Breast epithelium (tissue), 4 donors: ENCODE data around the gene B3GAT3. TPM values are rescaled to one million over a fixed set of nuclear protein-coding genes. Genes with fewer than 3 reads are reported as not detected.

Experiments used
- DNase-seq, 2 donors: peaks; one replicate each; pipeline ENCODE4 v3.0.0-alpha.2; 2019; ENCODE audit warnings: low spot score in 2 of 2
- H3K27ac ChIP-seq, 2 donors: fragments of 200-600 bp; sonication (generic) in 1 of 2; one replicate each; pipeline ENCODE4 v1.5.1; 2016 to 2019; ENCODE audit warnings: mild to moderate bottlenecking in 1 of 2
- H3K27me3 ChIP-seq, 2 donors: fragments of 200-600 bp; sonication (generic) in 1 of 2; one replicate each; pipeline versions ENCODE4 v1.5.1 to v1.6.0; 2017 to 2019; ENCODE audit warnings: control low read depth in 1 of 2, mild to moderate bottlenecking in 1 of 2
- H3K36me3 ChIP-seq: fragments of 200-600 bp; one replicate; pipeline ENCODE4 v1.5.1; 2019
- H3K4me1 ChIP-seq, 2 donors: fragments of 200-600 bp; sonication (generic); one replicate each; pipeline ENCODE4 v1.5.1; 2016 to 2019; ENCODE audit warnings: control low read depth in 1 of 2
- H3K4me3 ChIP-seq, 3 donors: fragments of 200-600 bp; sonication (generic); 1 replicate in 2 of 3; 2 replicates in 1 of 3; pipeline ENCODE4 v1.5.1; 2016 to 2019; ENCODE audit warnings: mild to moderate bottlenecking in 3 of 3, moderate library complexity in 2 of 3
- H3K9me3 ChIP-seq, 2 donors: fragments of 200-600 bp; sonication (generic) in 1 of 2; one replicate each; pipeline ENCODE4 v1.5.1; 2016 to 2019; ENCODE audit warnings: control low read depth in 1 of 2
- POLR2A ChIP-seq: fragments of 450-650 bp; IDR thresholded peaks from one replicate; pipeline ENCODE4 v1.6.1; 2016; ENCODE audit warnings: antibody characterized with exemption, mild to moderate bottlenecking, moderate library complexity
- POLR2AphosphoS5 ChIP-seq, 3 donors: sonication (generic); formaldehyde crosslinking; IDR thresholded peaks; one replicate each; pipeline ENCODE4 v1.6.1; 2017; ENCODE audit warnings: antibody characterized with exemption in 3 of 3
- intact Hi-C: fragments of 100-400 bp; cut with DNase I; formaldehyde crosslinking; loops from one replicate; pipeline ENCODE4 v1.15.1; 2023; ENCODE audit warnings: low total_unique reads
- total RNA-seq, 3 donors: library from RNA; depleted of rRNA; stranded (reverse); fragments of >200 nt; gene quantifications; one replicate each; pipeline ENCODE4 v1.1.0, GENCODE V29; 2016
- TF ChIP-seq, protein P1 (sequence below), 3 donors: fragments of 450-650 bp; IDR thresholded peaks; one replicate each; pipeline ENCODE4 v1.5.1; 2016 to 2017; ENCODE audit warnings: antibody characterized with exemption in 3 of 3, mild to moderate bottlenecking in 3 of 3, moderate library complexity in 3 of 3

Gene B3GAT3
- total RNA-seq, 3 donors from 2014 or later: 19.0 to 38.0 (median 29.6) TPM

DNA sequence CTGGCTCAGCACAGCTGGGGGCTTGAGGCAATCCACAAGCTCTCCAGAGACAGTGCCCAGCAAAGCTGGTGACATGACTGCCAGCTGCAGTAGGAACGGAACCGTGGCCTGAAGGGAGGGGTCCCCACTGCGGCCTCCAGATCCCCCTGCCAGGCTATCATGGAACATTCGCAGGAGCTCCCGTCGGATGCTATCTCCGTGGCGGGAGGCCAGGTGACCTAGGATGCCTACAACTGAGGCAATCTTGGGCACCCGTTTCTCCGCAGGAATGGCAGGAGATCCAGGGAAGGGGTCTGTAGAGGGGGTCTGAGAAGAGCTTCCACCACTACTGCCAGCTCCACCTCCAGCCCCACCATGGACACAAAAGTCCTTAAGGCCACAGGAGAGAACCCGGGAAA lies 27.2 kb upstream of the B3GAT3 start:
- intact Hi-C loops: no loop called here
- H3K4me1 ChIP-seq: peaks cover 5 to 17% of the 10 kb centered on the region in 2 donors
- H3K27me3 ChIP-seq: no peaks in the 10 kb centered on the region
- no peaks in the 10 kb centered on the region for H3K9me3 ChIP-seq
- TF ChIP-seq, protein P1, sequence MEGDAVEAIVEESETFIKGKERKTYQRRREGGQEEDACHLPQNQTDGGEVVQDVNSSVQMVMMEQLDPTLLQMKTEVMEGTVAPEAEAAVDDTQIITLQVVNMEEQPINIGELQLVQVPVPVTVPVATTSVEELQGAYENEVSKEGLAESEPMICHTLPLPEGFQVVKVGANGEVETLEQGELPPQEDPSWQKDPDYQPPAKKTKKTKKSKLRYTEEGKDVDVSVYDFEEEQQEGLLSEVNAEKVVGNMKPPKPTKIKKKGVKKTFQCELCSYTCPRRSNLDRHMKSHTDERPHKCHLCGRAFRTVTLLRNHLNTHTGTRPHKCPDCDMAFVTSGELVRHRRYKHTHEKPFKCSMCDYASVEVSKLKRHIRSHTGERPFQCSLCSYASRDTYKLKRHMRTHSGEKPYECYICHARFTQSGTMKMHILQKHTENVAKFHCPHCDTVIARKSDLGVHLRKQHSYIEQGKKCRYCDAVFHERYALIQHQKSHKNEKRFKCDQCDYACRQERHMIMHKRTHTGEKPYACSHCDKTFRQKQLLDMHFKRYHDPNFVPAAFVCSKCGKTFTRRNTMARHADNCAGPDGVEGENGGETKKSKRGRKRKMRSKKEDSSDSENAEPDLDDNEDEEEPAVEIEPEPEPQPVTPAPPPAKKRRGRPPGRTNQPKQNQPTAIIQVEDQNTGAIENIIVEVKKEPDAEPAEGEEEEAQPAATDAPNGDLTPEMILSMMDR (IDR thresholded peaks at IDR 0.05): no peak
- no peak for TF ChIP-seq POLR2A
- TF ChIP-seq POLR2AphosphoS5 (IDR thresholded peaks at IDR 0.05): no peak
- H3K27ac ChIP-seq: no peak overlapping the region
- no peak for DNase-seq
- H3K4me3 ChIP-seq: no peak overlapping the region
- H3K36me3 ChIP-seq: no peaks in the 10 kb centered on the region

DNA sequence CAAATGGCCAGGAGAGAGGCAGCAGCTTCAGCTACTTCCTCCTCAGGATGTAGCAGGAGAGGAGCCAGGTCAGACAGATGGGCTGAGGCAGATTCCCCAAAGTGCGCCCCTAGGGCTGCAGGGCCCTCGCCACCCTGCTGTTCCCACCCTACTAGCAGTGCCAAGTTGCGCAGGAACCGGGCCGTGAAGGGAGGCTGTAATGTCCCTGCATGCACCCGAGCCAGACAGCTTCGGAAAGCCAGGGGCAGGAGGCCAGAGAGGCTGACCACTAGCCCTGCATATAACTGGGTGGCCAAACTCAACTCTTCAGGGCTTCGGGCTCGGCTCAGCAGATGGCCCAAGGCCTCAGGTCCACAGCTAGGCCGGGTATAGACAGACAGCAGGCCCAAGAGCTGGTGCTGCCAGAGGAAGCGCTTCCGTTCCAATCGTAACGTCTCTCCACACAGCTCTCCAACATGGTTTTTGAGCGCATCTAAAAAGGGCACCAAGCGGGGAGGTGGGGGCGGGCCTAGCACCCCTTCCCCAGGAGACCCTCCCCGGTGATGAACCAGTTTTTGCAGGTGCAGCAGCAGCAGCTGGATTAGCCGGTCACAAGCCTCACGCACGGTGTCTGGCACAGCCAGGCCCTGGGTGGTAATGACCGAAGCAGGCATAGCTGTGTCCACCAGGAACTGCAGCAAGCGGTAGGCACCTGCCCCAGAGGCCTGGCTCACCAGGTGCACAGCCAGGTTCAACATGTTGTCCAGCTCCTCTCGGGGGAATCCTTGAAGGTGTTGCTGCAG lies 26.6 kb upstream of the B3GAT3 start:
- TF ChIP-seq, protein P1 (IDR thresholded peaks at IDR 0.05): no peak
- no peak for TF ChIP-seq POLR2A
- TF ChIP-seq POLR2AphosphoS5 (IDR thresholded peaks at IDR 0.05): no peak
- intact Hi-C loops: no loop called here
- Histone ChIP-seq H3K36me3 (no peaks in the 10 kb centered on the region), H3K27ac (no peak overlapping the region), H3K4me3 (no peak overlapping the region), H3K27me3 (no peaks in the 10 kb centered on the region), H3K4me1 (peaks cover 5 to 17% of the 10 kb centered on the region in 2 donors), H3K9me3 (no peaks in the 10 kb centered on the region)
- DNase-seq: no peak

DNA sequence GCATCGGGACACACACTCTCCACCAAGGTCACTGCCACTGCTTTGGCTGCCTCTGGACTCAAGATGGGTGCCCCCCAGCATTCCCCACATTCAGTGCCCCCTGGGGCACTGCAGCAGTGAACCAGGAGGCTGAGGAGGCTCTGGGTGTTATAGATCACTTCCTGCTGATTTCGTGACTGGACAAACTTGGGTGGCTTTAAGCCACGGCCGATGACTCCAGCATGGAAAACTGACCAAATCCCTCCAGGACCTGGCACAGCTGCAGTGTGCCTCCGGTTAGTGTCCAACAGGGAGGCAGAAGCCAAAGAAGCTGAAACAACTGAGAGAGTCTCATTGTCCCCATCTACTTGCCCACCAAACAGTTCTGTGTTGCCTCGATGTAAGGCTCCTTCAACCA lies 25.8 kb upstream of the B3GAT3 start:
- H3K27ac ChIP-seq: no peak overlapping the region
- no peak overlapping the region for H3K4me3 ChIP-seq
- peaks cover 4% of the 10 kb centered on the region for H3K36me3 ChIP-seq
- TF ChIP-seq POLR2A (no peak), POLR2AphosphoS5 (IDR thresholded peaks at IDR 0.05) (no peak)
- TF ChIP-seq, protein P1 (IDR thresholded peaks at IDR 0.05): no peak
- no peaks in the 10 kb centered on the region for H3K27me3 ChIP-seq
- no peak for DNase-seq
- intact Hi-C loops: no loop called here
- no peaks in the 10 kb centered on the region for H3K9me3 ChIP-seq
- peaks cover 5 to 17% of the 10 kb centered on the region in 2 donors for H3K4me1 ChIP-seq

DNA sequence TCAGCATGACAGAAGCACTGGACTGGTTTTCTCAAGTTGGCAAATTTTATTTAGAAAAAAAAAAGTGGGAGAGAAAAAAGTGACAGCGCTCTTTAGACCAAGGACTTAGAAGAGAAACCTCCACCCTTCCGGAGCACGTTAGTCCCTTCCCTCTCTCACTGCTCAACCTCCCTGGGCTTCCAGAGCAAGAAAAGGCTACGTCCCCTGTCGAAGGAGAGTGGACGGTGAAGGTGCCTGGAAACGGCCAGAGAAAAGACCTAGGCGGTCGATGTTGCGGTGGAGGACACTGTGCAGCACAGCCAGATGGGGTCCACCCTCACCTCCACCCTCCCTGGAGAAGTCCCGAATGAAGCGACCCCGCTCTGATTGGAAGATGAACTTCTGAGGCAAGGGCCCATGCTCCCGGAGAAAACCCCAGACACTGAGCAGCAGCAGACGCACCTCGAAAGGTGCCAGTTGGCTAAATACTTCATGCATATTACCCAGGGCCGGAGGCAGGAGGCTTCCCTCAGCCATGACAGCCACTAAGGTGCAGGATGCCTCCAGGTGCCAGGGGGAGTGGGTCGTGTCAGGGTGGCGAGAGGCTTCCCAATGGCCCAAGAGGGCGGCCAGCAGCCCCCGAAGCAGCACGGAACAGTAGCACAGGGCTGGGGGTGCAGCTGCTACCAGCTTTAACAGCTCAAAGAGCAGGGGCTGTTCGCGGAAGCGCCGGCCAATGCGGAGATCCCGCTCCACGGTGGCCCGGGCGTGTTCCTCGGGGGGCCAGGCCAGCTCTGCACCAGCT lies 25.2 kb upstream of the B3GAT3 start:
- no peak for TF ChIP-seq POLR2AphosphoS5 (IDR thresholded peaks at IDR 0.05)
- TF ChIP-seq POLR2A: no peak
- TF ChIP-seq, protein P1 (IDR thresholded peaks at IDR 0.05): no peak
- Histone ChIP-seq H3K9me3 (no peaks in the 10 kb centered on the region), H3K27ac (peak overlapping the region in 1 of 2 donors; percentile 95), H3K36me3 (peaks cover 5% of the 10 kb centered on the region), H3K4me1 (peaks cover 5 to 17% of the 10 kb centered on the region in 2 donors), H3K27me3 (no peaks in the 10 kb centered on the region), H3K4me3 (peak overlapping the region; percentile 11 to 96 (median 96))
- no peak for DNase-seq
- intact Hi-C loops: no loop called here
